Esophagus muscularis mucosa (tissue), 3 donors: ENCODE results near the gene SLC22A3.

Source experiments
- POLR2A ChIP-seq: fragments of 450-650 bp; IDR thresholded peaks from one replicate; pipeline ENCODE4 v1.6.1; 2017; ENCODE audit warnings: antibody characterized with exemption, moderate library complexity, mild to moderate bottlenecking, low read depth
- TF ChIP-seq, protein P1 (sequence below), 3 experiments: fragments of 200-600 bp in 2 of 3; fragments of 450-650 bp in 1 of 3; sonication (generic) in 2 of 3; IDR thresholded peaks; one replicate each; pipeline ENCODE4 v1.5.1; 2017 to 2019; ENCODE audit warnings: antibody characterized with exemption in 3 of 3, mild to moderate bottlenecking in 2 of 3, moderate library complexity in 1 of 3

DNA sequence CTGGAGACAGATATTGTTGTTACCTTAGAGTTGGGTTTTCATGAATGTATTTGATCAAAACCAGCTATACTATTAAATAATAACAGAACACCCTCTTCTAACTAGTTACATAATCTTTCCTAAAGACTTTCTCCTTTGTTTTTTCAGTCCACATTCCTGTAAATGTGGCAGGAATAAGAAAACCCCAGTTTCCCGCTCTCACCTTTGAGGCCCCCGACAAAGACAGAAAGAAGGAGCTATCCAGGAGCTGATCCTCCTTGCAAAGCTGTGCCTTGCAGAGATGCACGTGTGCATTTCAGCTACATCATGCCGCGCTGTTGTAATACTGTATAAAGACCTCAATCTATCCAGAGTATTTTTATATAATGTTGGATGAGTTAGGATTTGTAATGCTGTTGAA lies 102.7 kb downstream of the SLC22A3 start:
- TF ChIP-seq, protein P1, sequence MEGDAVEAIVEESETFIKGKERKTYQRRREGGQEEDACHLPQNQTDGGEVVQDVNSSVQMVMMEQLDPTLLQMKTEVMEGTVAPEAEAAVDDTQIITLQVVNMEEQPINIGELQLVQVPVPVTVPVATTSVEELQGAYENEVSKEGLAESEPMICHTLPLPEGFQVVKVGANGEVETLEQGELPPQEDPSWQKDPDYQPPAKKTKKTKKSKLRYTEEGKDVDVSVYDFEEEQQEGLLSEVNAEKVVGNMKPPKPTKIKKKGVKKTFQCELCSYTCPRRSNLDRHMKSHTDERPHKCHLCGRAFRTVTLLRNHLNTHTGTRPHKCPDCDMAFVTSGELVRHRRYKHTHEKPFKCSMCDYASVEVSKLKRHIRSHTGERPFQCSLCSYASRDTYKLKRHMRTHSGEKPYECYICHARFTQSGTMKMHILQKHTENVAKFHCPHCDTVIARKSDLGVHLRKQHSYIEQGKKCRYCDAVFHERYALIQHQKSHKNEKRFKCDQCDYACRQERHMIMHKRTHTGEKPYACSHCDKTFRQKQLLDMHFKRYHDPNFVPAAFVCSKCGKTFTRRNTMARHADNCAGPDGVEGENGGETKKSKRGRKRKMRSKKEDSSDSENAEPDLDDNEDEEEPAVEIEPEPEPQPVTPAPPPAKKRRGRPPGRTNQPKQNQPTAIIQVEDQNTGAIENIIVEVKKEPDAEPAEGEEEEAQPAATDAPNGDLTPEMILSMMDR (IDR thresholded peaks at IDR 0.05) = no peak
- TF ChIP-seq POLR2A = no peak
